Measurements from ENCODE around the gene TFIP11.

The TFIP11 gene

DNA sequence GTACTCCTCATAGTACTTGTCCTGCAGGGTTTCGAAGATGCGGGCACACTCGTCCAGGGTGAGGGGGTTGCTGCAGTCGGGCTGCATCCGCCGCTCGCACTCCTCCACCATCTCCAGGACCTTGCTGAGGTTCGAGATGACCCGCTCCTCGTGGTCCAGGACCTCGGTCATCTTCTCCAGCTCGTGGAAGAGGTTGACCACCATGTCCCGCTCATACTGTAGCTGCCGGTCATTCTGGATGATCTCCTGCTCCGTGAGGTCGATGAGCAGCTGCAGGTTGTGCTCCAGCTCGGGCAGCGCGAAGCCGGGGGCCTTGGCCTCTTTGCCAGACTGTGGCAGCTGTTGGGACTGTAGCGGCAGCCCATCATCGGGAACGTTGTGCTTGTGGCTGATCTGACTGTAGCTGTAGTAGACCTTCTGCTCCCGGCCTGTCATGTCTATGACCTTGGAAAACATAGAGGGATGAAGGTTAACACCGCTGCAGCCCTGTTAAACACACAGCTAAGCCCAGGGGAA is 13.0 kb downstream of the TFIP11 start:
- no peak overlapping the region for H3K27ac Mint-ChIP-seq
- no peak for DNase-seq
- TF ChIP-seq, protein P1, sequence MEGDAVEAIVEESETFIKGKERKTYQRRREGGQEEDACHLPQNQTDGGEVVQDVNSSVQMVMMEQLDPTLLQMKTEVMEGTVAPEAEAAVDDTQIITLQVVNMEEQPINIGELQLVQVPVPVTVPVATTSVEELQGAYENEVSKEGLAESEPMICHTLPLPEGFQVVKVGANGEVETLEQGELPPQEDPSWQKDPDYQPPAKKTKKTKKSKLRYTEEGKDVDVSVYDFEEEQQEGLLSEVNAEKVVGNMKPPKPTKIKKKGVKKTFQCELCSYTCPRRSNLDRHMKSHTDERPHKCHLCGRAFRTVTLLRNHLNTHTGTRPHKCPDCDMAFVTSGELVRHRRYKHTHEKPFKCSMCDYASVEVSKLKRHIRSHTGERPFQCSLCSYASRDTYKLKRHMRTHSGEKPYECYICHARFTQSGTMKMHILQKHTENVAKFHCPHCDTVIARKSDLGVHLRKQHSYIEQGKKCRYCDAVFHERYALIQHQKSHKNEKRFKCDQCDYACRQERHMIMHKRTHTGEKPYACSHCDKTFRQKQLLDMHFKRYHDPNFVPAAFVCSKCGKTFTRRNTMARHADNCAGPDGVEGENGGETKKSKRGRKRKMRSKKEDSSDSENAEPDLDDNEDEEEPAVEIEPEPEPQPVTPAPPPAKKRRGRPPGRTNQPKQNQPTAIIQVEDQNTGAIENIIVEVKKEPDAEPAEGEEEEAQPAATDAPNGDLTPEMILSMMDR (IDR thresholded peaks at IDR 0.05): no peak
- H3K9me3 Mint-ChIP-seq: no peaks in the 10 kb centered on the region
- peaks cover 71% of the 10 kb centered on the region for H3K36me3 Mint-ChIP-seq (ENCODE audit: low read depth)
- no peaks in the 10 kb centered on the region for H3K27me3 Mint-ChIP-seq (ENCODE audit: low read depth, poor library complexity)
- peaks cover 12% of the 10 kb centered on the region for H3K4me1 Mint-ChIP-seq
- no peak overlapping the region for H3K4me3 Mint-ChIP-seq

DNA sequence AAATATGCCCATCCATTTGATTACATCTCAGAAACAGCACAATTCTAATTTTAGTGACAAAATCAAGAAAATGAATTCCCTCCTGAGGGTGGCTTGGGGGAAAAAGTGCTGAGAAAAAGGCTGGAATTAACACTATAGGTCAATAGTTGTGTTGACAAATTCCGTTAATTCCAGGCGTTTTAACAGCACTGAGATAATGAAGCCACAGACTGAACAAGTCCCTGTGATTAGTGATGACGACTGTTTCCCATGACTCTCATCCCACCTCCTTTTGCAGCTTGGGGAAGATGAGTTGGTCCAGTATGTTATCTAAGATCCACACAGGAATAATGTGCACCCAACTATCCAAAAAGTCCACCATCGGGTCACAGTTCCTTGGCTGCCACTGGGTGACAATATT is 15.8 kb downstream of the TFIP11 start:
- H3K9me3 Mint-ChIP-seq: no peaks in the 10 kb centered on the region
- no peaks in the 10 kb centered on the region for H3K27me3 Mint-ChIP-seq (ENCODE audit: low read depth, poor library complexity)
- no peak for DNase-seq
- no peak overlapping the region for H3K27ac Mint-ChIP-seq
- H3K4me1 Mint-ChIP-seq: no peaks in the 10 kb centered on the region
- TF ChIP-seq, protein P1 (IDR thresholded peaks at IDR 0.05): no peak
- peaks cover 69% of the 10 kb centered on the region for H3K36me3 Mint-ChIP-seq (ENCODE audit: low read depth)
- H3K4me3 Mint-ChIP-seq: no peak overlapping the region

DNA sequence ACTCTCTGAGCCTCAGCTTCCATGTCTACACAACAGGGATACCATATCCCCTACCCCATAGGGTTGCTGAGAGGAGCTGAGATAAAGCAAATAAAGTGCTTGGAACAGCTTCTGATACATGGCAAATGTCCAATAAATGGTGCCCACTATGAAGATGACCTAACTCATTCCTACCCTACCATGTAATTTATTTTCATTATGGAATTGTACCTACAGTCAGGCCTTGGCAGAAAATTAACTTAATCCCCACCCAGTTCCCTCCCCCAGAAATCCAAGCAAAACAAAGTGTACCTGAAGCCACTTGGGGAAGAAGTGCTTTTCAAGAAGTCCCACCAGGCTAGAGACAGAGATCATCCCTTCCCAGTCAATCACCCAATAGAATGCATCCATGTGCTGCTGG is 17.8 kb downstream of the TFIP11 start:
- no peaks in the 10 kb centered on the region for H3K9me3 Mint-ChIP-seq
- DNase-seq: no peak
- TF ChIP-seq, protein P1 (IDR thresholded peaks at IDR 0.05): no peak
- no peaks in the 10 kb centered on the region for H3K4me1 Mint-ChIP-seq
- no peak overlapping the region for H3K27ac Mint-ChIP-seq
- no peak overlapping the region for H3K4me3 Mint-ChIP-seq
- H3K36me3 Mint-ChIP-seq (ENCODE audit: low read depth): peaks cover 67% of the 10 kb centered on the region
- H3K27me3 Mint-ChIP-seq (ENCODE audit: low read depth, poor library complexity): no peaks in the 10 kb centered on the region

DNA sequence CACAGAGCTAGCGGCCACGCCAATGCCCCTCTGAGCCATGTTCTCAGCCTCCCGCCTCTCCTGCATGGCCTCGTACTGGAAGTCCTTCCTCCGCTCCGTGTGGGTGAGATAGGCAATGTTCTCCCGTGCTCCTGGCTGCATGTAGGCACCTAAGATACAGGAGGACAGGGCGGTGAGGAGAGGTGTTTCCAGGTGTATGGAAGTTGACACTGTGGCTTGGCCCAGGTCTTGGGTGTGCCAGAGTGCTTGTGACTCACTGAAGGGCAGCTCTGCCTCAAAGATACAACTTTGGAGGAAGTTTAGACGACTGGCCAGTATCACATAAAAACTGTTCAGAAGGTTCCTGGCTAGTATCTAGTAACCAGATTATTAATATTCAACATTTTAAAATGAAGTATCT is 20.1 kb downstream of the TFIP11 start:
- no peak overlapping the region for H3K27ac Mint-ChIP-seq

DNA sequence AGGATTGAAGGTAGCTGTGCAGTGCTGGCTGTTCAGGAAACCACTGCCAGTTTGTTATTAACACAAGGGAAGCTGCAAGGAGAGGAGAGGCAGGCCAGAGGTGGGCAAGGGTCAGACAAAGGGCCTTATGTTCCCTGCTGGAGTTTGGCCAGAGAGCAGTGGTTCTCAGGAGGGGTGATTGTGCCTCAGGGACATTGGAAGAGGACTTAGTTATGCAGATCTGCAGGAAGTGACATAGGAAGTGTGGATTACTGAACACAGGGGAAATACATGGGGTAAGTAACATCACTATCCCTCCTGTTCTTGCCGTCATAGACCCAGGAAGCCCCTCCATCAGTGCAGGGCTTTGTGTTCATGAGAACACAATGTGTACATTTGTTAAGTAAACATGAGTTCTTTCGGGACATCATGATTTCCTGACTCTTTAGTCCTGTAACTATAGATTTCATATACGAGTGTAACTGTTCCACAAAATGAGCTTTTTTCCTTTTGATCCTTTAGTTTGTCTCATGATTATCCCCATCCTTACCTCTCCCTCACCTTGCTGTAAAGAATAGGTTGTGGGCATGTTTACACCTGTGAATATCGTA is 22.7 kb downstream of the TFIP11 start:
- peaks cover 14% of the 10 kb centered on the region for H3K4me1 Mint-ChIP-seq
- peaks cover 40% of the 10 kb centered on the region for H3K36me3 Mint-ChIP-seq (ENCODE audit: low read depth)
- no peak overlapping the region for H3K4me3 Mint-ChIP-seq
- no peak for DNase-seq
- peak overlapping the region; percentile 11 for H3K27ac Mint-ChIP-seq
- TF ChIP-seq, protein P1 (IDR thresholded peaks at IDR 0.05): no peak
- no peaks in the 10 kb centered on the region for H3K27me3 Mint-ChIP-seq (ENCODE audit: low read depth, poor library complexity)
- H3K9me3 Mint-ChIP-seq: no peaks in the 10 kb centered on the region

More for the DNA sequence above, 20.1 kb downstream of the TFIP11 start:
- Mint-ChIP-seq H3K36me3 (ENCODE audit: low read depth) (peaks cover 55% of the 10 kb centered on the region), H3K9me3 (no peaks in the 10 kb centered on the region), H3K4me3 (no peak overlapping the region), H3K4me1 (no peaks in the 10 kb centered on the region), H3K27me3 (ENCODE audit: low read depth, poor library complexity) (no peaks in the 10 kb centered on the region)
- TF ChIP-seq, protein P1 (IDR thresholded peaks at IDR 0.05): no peak
- no peak for DNase-seq

DNA sequence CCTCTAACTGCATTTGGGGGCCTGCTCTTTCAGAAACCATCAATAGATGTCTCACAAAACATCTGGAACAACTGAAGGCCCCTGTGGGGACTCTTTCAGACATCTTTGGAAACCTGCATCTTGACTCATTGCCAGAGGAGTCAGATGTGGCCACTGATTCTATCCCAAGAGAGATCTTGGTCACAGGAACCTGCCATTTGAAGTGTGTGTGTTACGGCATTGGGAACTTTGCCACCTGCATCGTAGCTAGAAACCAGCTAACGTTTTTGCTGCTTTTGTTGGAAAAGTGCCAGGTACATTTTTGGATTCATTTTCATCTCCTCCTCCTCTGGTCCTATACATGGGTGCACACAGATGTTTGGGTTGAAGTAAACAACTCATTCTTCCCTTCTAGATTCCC is 24.3 kb downstream of the TFIP11 start:
- no peak for DNase-seq
- Mint-ChIP-seq H3K4me3 (no peak overlapping the region), H3K27ac (no peak overlapping the region), H3K9me3 (no peaks in the 10 kb centered on the region), H3K27me3 (ENCODE audit: low read depth, poor library complexity) (no peaks in the 10 kb centered on the region), H3K4me1 (peaks cover 24% of the 10 kb centered on the region), H3K36me3 (ENCODE audit: low read depth) (peaks cover 28% of the 10 kb centered on the region)
- TF ChIP-seq, protein P1 (IDR thresholded peaks at IDR 0.05): no peak
